HK-2 (cell line): ENCODE data around the gene ZNRD2.
"Not testable (repeated sequence)": the region's sequence is repeated elsewhere in the genome, so short reads cannot be mapped to it uniquely, and the experiment has no call there.

Source experiments
- DNase-seq: peaks from one replicate; pipeline ENCODE4 v3.0.0-alpha.2; 2018; ENCODE audit not compliant: unreplicated experiment

ZNRD2 gene

GRCh38 chr11:65569973-65570918 is at the start of gene ZNRD2:
Gene ZNRD2 (plus strand): TSS chr11:65570477. CDS start chr11:65570492, 15 bp downstream.
- DNase-seq: peak; percentile 94

GRCh38 chr11:65521777-65522521 is 48.3 kb upstream of the ZNRD2 start:
- peak; percentile 40 for DNase-seq

- peak; percentile 28 for DNase-seq
These were observed 47.3 kb upstream of the ZNRD2 start for GRCh38 chr11:65522718-65523630.

- DNase-seq: not testable (repeated sequence)
These were observed 46.7 kb upstream of the ZNRD2 start for GRCh38 chr11:65523631-65523968.

- DNase-seq: no peak
These were observed 46.1 kb upstream of the ZNRD2 start for GRCh38 chr11:65524014-65524740.

- DNase-seq: peak; percentile 79
These were observed 45.3 kb upstream of the ZNRD2 start, which contains the start of gene SCYL1 for GRCh38 chr11:65524741-65525545. Gene SCYL1 (plus strand): TSS chr11:65525083. CDS start chr11:65525154, 71 bp downstream.

GRCh38 chr11:65525546-65526480 is 44.5 kb upstream of the ZNRD2 start:
- no peak for DNase-seq

- no peak for DNase-seq
These were observed 43.5 kb upstream of the ZNRD2 start for GRCh38 chr11:65526744-65527143.

- DNase-seq: no peak
These were observed 41.4 kb upstream of the ZNRD2 start for GRCh38 chr11:65528819-65529350.

- DNase-seq: no peak
These were observed 40.7 kb upstream of the ZNRD2 start for GRCh38 chr11:65529475-65530156.

GRCh38 chr11:65530157-65530496 is 40.1 kb upstream of the ZNRD2 start:
- DNase-seq: no peak

- DNase-seq: no peak
These were observed 37.8 kb upstream of the ZNRD2 start for GRCh38 chr11:65532388-65533064.

GRCh38 chr11:65535102-65535501 is 35.2 kb upstream of the ZNRD2 start:
- DNase-seq: no peak

- no peak for DNase-seq
These were observed 33.6 kb upstream of the ZNRD2 start for GRCh38 chr11:65536412-65537295.

GRCh38 chr11:65537296-65537597 is 33.0 kb upstream of the ZNRD2 start:
- no peak for DNase-seq

- DNase-seq: no peak
These were observed 32.6 kb upstream of the ZNRD2 start for GRCh38 chr11:65537620-65538231.
